Measurements from ENCODE around the gene SLC25A43. TPM values are rescaled to one million over a fixed set of nuclear protein-coding genes. Genes with fewer than 3 reads are reported as not detected.

SLC25A43 gene
- total and polyA plus RNA-seq, 2 experiments from 2014 or later: 8.7 to 8.9 TPM

- Histone ChIP-seq H3K27me3 (ENCODE audit: insufficient read depth) (peaks cover 9% of the 10 kb centered on the region), H3K4me2 (peak overlapping the region; percentile 78), H3K27ac (ENCODE audit: low read depth) (no peak overlapping the region), H4K20me1 (replicated peaks; ENCODE audit: insufficient read depth) (no peaks in the 10 kb centered on the region), H3K36me3 (ENCODE audit: insufficient read depth) (no peaks in the 10 kb centered on the region), H2AFZ (peak overlapping the region; percentile 78; the same call in 1 of the 2 replicates), H3K4me1 (ENCODE audit: insufficient read depth) (no peaks in the 10 kb centered on the region), H3K79me2 (replicated peaks; ENCODE audit: insufficient read depth) (no peaks in the 10 kb centered on the region), H3F3A (replicated peaks; ENCODE audit: low read depth) (no peaks in the 10 kb centered on the region), H3K9me2 (ENCODE audit: insufficient read depth) (no peaks in the 10 kb centered on the region), H3K4me3 (peak overlapping the region; percentile 56)
- no peaks in the 10 kb centered on the region for H3K4me1 Mint-ChIP-seq
- ATAC-seq (no peak), DNase-seq (ENCODE audit: low spot score) (no peak)
- H3K36me3 Mint-ChIP-seq (ENCODE audit: low read depth): no peaks in the 10 kb centered on the region
- H3K27ac Mint-ChIP-seq: no peak overlapping the region
- H3K4me3 Mint-ChIP-seq: peak overlapping the region; percentile 70
- no peaks in the 10 kb centered on the region; the same call in 2 of the 3 replicates for H3K9me3 Mint-ChIP-seq
- peaks cover 3% of the 10 kb centered on the region for H3K27me3 Mint-ChIP-seq (ENCODE audit: insufficient read depth, low read depth, poor library complexity)
- TF ChIP-seq JUNB (IDR thresholded peaks at IDR 0.05; ENCODE audit: unreplicated experiment) (no peak), POLR2AphosphoS5 (IDR thresholded peaks at IDR 0.05; ENCODE audit: low read depth) (no peak), REST (IDR thresholded peaks at IDR 0.05; ENCODE audit: unreplicated experiment) (no peak), ZNF114 (CRISPR knock-in tag; IDR thresholded peaks at IDR 0.05) (no peak), EZH2phosphoT487 (IDR thresholded peaks at IDR 0.05; ENCODE audit: unreplicated experiment) (no peak), CREB1 (CRISPR knock-in tag; IDR thresholded peaks at IDR 0.05; ENCODE audit: low read depth) (no peak), ZNF462 (CRISPR knock-in tag; IDR thresholded peaks at IDR 0.05) (no peak), CTCF (conservative IDR thresholded peaks at IDR 0.05; ENCODE audit: low read depth in 2 of 2) (no peak), STAT1 (IDR thresholded peaks at IDR 0.05; ENCODE audit: unreplicated experiment) (no peak), ETS1 (IDR thresholded peaks at IDR 0.05) (no peak), ZNF331 (CRISPR knock-in tag; IDR thresholded peaks at IDR 0.05; ENCODE audit: low read depth) (no peak), EZH2 (IDR thresholded peaks at IDR 0.05; ENCODE audit: low read depth, unreplicated experiment) (no peak), NANOG (IDR thresholded peaks at IDR 0.05; ENCODE audit: borderline replicate concordance) (no peak)
Observed at GRCh38 chrX:119482041-119482440, 82.9 kb downstream of the SLC25A43 start.
